Stimulated activated CD4-positive, alpha-beta T cell treated with anti-CD3 and anti-CD28 coated beads, TNF-alpha, amount 100 ng/mL, for 1 hour (primary cell): ENCODE results near the gene LTF.

Experiments used
- DNase-seq, 3 donors: peaks; one replicate each; pipeline ENCODE4 v3.0.0-alpha.2; 2020; ENCODE audit warnings: low read depth in 3 of 3, low spot score in 1 of 3

Gene LTF

DNA sequence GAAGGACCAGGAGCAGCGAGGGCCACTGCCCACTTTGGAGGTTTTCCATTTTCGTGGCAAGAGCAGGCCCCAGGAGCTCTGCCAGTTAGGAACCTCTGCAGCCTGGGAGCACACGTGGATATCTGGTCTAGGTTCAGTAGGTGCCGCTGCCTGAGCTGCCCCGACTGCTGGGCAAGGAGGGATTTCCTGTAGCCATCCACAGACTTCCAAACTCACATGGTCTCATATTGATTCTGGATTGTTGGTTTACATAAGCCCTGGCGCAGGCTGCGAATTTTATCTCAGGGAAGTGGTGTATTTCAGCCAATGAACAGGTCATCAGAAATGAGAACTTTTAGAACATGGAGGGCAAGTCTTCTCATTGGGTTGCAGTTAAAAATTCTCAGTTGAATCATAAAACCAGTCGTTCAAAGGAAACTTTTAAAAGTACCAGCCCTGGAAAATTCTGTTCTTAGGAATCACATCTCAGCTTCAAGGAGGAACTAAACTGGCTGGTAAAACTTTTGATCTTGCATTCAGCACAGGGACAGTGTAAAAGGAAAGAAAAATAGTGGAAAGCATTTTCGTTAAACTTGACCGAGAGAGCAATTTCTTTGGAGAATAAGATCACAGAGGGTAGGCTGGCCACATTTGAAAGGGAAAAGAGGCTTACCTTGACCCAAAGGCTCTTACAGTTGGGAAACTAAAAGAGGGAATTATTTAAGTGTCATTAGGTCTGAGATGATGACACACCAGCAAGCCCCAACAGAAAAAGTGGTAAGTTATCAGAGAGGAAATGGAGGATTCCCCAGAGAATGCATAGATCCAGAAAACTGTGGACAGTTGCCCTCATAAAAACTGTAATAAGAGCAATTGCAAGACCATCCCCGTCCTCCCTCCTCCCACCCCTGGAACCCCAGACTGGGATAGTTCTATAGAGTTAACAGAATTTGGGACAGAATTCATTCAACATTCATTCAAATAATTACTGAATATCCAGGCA, 26.7 kb upstream of the LTF start:
- DNase-seq = no peak

DNA sequence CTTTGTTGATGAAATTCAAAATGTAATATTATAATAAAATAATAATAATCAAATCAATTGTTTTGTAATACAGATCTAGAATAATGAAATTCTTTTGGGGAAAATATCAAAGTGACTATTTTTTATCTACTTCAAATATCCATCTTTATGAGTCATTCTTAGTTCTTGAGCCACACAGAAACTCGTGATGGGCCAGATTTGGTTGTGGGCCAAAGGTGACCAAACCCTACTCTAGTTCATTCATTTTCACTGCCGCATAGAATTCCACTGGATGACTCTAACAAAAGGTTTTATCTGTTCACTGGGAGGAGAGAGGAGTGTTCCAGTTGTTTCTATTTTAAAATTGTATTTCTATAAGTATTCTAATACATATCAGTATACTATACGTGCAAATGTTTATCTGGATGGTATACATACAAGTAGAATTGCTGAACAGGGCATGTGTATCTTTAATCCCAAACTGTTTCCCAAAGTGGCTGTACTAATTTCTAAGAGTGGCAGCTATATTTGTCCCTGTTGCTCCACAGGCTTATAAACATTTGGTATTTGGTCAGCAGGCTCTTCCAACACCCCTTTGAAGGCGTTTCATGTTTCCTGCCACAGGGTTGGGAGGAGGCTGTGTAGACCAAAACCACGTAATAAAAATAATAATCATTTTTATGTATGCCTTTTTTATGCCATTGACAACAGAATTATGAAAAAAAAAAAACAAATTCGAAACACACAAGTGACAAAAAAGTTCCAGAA, 25.8 kb upstream of the LTF start:
- DNase-seq = no peak

DNA sequence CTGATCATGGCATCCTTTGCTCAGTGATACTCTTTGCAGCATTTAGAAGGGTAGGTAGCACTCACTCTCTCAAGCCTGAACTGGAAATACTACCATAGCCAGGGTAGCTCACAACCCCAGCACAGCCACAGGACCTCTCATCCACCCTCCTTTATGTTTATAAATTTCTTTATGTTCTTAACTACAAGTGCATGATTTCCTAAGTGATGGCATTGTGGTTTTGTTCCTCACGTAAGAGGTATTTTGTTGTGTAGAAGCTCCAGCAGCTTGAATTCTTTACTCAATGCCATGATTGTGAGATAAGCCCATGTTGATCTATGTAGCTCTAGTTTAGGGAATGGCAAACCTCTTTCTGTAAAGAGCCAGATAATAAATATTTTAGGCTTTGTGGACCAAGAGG, 25.2 kb upstream of the LTF start:
- no peak for DNase-seq

- no peak for DNase-seq
These were observed 24.7 kb upstream of the LTF start for GRCh38 chr3:46489381-46489780.

- peak; percentile 81 to 90 (median 87) for DNase-seq
These were observed 24.1 kb upstream of the LTF start for GRCh38 chr3:46488735-46489361.

DNA sequence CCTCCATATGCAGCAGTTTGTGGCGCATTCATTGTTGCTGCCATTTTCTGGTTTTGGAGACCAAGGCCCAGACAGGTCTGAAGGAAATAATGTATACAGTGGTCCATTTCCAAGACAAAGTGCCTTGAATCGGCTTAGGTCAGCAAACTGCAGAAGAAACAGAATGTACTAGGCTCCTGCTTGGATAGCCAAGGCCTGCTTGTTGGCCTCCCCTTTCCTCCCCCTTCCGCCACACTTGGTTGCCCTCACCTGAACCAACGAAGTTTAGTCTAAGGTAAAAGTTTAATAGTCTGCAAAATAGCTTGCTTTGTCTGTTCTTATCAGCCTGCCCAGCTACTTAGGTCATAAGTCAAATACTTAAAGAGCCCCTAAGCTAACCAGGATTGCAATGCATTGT, 21.1 kb upstream of the LTF start:
- no peak for DNase-seq

GRCh38 chr3:46484911-46485778, 20.4 kb upstream of the LTF start:
- no peak for DNase-seq

GRCh38 chr3:46484388-46484787, 19.7 kb upstream of the LTF start:
- no peak for DNase-seq

GRCh38 chr3:46483825-46484224, 19.1 kb upstream of the LTF start:
- DNase-seq = no peak

DNA sequence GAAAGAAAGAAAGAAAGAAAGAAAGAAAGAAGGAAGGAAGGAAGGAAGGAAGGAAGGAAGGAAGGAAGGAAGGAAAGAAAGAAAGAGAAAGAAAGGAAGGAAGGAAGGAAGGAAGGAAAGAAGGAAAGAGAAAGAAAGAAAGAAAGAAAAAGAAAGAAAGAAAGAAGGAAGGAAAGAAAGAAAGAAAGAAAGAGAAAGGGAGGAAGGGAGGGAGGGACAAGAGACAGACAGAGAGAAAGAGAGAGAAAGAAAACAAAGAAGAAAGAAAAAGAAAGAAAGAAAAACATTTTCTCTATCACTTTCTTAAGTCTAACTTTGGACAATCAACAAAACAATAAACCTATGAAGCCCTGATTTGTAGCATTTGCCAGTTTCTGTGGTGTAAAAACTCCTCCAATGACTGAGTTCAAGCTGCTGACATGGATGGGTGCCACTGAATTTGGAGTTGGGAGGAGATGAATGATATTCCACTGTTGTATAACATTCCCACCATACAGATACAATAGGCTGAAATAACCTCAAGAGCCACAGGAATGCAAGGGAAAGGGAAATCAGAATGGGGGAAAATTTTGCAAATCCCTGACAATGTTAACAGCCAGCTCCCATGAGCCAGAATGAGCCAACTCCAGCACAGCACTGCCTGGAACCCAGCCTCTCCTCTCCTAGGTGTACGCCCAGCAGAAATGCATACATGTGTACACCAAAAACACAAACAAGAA, 18.1 kb upstream of the LTF start:
- no peak for DNase-seq

GRCh38 chr3:46481636-46482035, 16.9 kb upstream of the LTF start:
- no peak for DNase-seq

GRCh38 chr3:46480491-46481195, 15.9 kb upstream of the LTF start:
- no peak for DNase-seq

DNA sequence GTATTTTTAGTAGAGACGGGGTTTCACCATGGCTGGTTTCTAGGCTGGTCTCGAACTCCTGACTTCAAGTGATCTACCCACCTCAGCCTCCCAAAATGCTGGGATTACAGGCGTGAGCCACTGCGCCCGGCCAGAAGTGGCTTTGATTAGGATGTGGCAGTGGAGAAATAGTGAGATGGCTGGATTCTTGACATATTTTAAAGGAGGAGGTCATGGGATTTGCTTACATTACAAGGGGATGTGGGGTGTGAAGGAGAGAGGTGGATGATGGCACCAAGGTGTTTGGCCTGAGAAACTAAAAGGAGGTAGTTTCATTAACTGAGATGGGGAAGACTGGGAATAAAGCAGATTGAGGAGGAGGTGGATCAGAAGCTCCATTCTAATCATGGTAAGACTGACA, 15.0 kb upstream of the LTF start:
- DNase-seq = no peak

DNA sequence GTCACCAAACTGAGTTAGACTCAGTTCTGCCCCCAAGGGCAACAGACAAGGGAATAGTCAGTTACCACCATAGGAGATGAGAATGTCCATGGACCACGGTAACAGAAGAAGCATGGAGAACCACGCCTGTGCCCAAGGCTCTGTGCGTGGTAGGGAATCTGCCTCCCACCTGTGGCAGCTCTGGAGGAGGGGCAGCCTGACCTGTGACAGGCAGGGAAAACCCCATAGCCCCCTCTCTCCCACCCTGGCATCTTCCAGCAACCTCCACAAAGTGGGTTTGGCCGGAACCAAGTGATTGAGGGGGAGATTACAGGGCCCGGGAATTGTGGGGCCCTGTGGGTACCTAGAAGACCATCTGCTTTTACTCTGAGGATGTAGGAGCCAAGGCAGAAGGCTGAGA, 14.3 kb upstream of the LTF start:
- DNase-seq = no peak

- DNase-seq = no peak
These were observed 13.6 kb upstream of the LTF start for GRCh38 chr3:46478341-46478740.

GRCh38 chr3:46477756-46478155, 13.1 kb upstream of the LTF start:
- no peak for DNase-seq

DNA sequence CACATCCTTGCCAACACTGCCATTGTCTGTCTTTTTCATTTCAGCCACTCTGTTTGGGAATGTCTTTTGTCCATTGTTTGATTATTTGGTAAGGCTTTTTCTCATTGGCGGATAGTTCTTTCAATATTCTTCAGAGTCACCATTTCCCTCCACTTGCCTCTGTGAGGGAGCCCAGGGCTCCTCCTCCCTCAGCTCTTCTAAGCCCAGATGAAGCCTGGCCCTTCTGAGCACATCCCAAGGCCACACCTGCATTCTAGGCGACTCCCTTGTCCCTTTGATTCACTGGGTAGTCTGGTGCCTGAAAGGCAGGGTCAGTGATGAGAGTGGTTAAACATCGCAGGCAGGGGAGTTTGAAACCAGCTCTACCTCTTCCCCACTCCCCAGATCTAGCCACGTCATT, 12.4 kb upstream of the LTF start:
- DNase-seq = no peak

DNA sequence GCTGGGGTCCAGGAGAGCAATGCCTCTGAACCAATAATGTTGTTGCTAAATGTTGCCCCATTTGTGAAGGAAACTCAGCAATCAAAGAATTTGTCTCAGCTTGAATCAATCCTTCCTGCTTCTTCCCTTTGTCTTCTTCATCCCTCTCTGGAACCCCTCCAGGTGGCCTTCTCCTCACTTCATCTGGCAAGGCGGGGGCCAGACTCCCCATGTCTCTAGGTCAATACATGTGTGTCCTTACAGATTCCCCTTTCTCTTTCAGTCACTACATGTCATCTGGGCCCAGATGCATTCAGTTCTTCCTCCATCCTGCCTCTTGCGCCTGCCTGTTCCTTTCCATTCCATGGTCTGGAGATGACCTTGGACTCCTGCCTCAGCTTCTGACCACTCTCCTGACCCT, 8.0 kb upstream of the LTF start:
- DNase-seq = no peak

DNA sequence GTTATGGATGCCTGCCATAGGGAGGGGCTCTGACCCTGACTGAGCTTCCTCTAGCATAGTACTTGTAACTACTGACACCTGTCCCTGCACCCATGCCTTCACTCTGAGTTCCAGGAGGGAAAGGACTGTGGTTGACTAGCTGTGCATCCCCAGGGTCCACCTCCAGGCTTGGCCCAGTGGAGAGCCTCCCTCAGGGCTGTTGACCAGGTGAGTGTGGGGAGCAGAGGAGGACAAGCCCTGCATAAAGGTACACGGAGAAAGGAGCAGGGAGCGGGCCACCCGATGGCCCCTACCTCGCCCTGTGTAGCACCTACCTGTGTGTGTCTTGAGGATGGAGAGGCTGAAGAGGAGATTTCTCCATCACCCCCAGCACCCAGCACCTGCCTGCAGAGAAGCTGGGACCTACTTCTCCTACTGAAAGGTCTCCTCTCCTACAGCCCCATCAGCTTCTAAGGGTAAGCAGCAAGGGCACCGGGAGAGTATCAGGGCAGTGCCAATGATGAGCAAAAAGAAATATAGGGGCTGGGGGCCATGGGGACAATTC, 6.7 kb upstream of the LTF start:
- DNase-seq = no peak
